IMR-90 (cell line): ENCODE measurements around the gene FCN1. TPM values are rescaled to one million over a fixed set of nuclear protein-coding genes. Genes with fewer than 3 reads are reported as not detected.
A peak's percentile ranks its signal among the peaks of the same experiment; 100 is the strongest.

Source experiments
- ATAC-seq: fragments of 200-7000 bp; cut with Tn5 transposase; 2 replicates; pipeline ENCODE4 v1.9.1; 2020; ENCODE audit warnings: low read depth, mild to moderate bottlenecking, moderate library complexity
- BruUV-seq: library from RNA; stranded (reverse); fragments of 400-500 nt; replicated peaks from 2 replicates; lab custom pipeline; 2021; lab: Mats Ljungman, UMichigan
- CTCF ChIA-PET: fragments of 300-600 bp; formaldehyde crosslinking; extraction: SDS; loops from one replicate; lab custom pipeline; 2021; ENCODE audit warnings: antibody characterized with exemption; lab: Yijun Ruan, JAX
- POLR2A ChIA-PET: fragments of 300-600 bp; sonication (Branson Sonifier 250); formaldehyde crosslinking; loops from one replicate; lab custom pipeline; 2022; ENCODE audit warnings: antibody characterized with exemption; ENCODE audit not compliant: unreplicated experiment; lab: Charles Lee
- DNase-seq: peaks from one replicate; pipeline ENCODE4 v3.0.0; 2013
- H2AFZ ChIP-seq: replicated peaks from 2 replicates; pipeline ENCODE3; 2013; ENCODE audit warnings: low read length, mild to moderate bottlenecking; ENCODE audit not compliant: poor library complexity
- H2AK5ac ChIP-seq: 2 replicates; pipeline ENCODE4 v1.6.1; 2013; ENCODE audit warnings: low read depth, low read length, inconsistent platforms
- H2AK9ac ChIP-seq: replicated peaks from 2 replicates; pipeline ENCODE3; 2013; ENCODE audit warnings: mild to moderate bottlenecking, low read depth, low read length, moderate library complexity; ENCODE audit not compliant: poor library complexity
- H2BK120ac ChIP-seq: 2 replicates; pipeline ENCODE4 v1.6.1; 2013; ENCODE audit warnings: low read depth, low read length, inconsistent platforms
- H2BK15ac ChIP-seq: 3 replicates; pipeline ENCODE4 v1.6.1; 2013; ENCODE audit warnings: low read depth, low read length, inconsistent platforms
- H2BK20ac ChIP-seq: 2 replicates; pipeline ENCODE4 v1.6.1; 2013; ENCODE audit warnings: low read depth, mild to moderate bottlenecking, inconsistent platforms, low read length, moderate library complexity
- H2BK5ac ChIP-seq: 2 replicates; pipeline ENCODE4 v1.6.1; 2013; ENCODE audit warnings: mild to moderate bottlenecking, low read depth, low read length, inconsistent platforms; ENCODE audit not compliant: poor library complexity, severe bottlenecking
- H3K14ac ChIP-seq: replicated peaks from 2 replicates; pipeline ENCODE4 v1.6.1; 2013; ENCODE audit warnings: low read depth, low read length, inconsistent platforms
- H3K18ac ChIP-seq: 2 replicates; pipeline ENCODE4 v1.6.1; 2013; ENCODE audit warnings: low read depth, low read length, control low read depth
- H3K23ac ChIP-seq: 2 replicates; pipeline ENCODE4 v1.6.1; 2013; ENCODE audit warnings: low read depth, low read length, inconsistent platforms
- H3K27ac ChIP-seq: 2 replicates; pipeline ENCODE4 v1.5.1; 2013; ENCODE audit warnings: mild to moderate bottlenecking, control low read depth, low read length; ENCODE audit not compliant: insufficient read depth
- H3K27me3 ChIP-seq: 2 replicates; pipeline ENCODE4 v1.6.1; 2013; ENCODE audit warnings: low read length; ENCODE audit not compliant: control insufficient read depth, insufficient read depth
- H3K36me3 ChIP-seq: 2 replicates; pipeline ENCODE4 v1.6.1; 2013; ENCODE audit warnings: low read length, mixed read lengths; ENCODE audit not compliant: control insufficient read depth, insufficient read depth
- H3K4ac ChIP-seq: 2 replicates; pipeline ENCODE4 v1.6.1; 2013; ENCODE audit warnings: low read depth, low read length, inconsistent platforms
- H3K4me1 ChIP-seq: 2 replicates; pipeline ENCODE4 v1.6.1; 2013; ENCODE audit warnings: low read length, mixed read lengths; ENCODE audit not compliant: control insufficient read depth, insufficient read depth
- H3K4me2 ChIP-seq: 2 replicates; pipeline ENCODE4 v1.6.1; 2013; ENCODE audit warnings: low read depth, mild to moderate bottlenecking, control low read depth, low read length, moderate library complexity
- H3K4me3 ChIP-seq: 2 replicates; pipeline ENCODE4 v1.5.1; 2013; ENCODE audit warnings: low read depth, mild to moderate bottlenecking, control low read depth, low read length, moderate library complexity; ENCODE audit not compliant: insufficient read depth
- H3K56ac ChIP-seq: 2 replicates; pipeline ENCODE4 v1.6.1; 2013; ENCODE audit warnings: low read length, inconsistent platforms; ENCODE audit not compliant: insufficient read depth; ENCODE audit errors: extremely low read depth
- H3K79me1 ChIP-seq, 2 experiments: 2 replicates each; pipeline ENCODE4 v1.6.1; 2013; ENCODE audit warnings: low read length in 2 of 2, inconsistent platforms in 1 of 2, low read depth in 1 of 2
- H3K9ac ChIP-seq: 2 replicates; pipeline ENCODE4 v1.6.1; 2013; ENCODE audit warnings: low read depth, low read length, control low read depth
- H3K9me1 ChIP-seq: 2 replicates; pipeline ENCODE4 v1.6.1; 2013; ENCODE audit warnings: low read length, inconsistent platforms; ENCODE audit not compliant: insufficient read depth
- H3K9me3 ChIP-seq: 2 replicates; pipeline ENCODE4 v1.6.1; 2013; ENCODE audit warnings: low read length; ENCODE audit not compliant: control insufficient read depth, insufficient read depth
- H4K20me1 ChIP-seq: 2 replicates; pipeline ENCODE4 v1.6.1; 2013; ENCODE audit warnings: low read length, inconsistent platforms; ENCODE audit not compliant: insufficient read depth
- H4K5ac ChIP-seq: 2 replicates; pipeline ENCODE4 v1.6.1; 2013; ENCODE audit warnings: mild to moderate bottlenecking, low read depth, low read length, control low read depth
- H4K8ac ChIP-seq, 2 experiments: 2 replicates each; pipeline ENCODE4 v1.6.1; 2013; ENCODE audit warnings: low read depth in 2 of 2, low read length in 2 of 2, control low read depth in 1 of 2, inconsistent platforms in 1 of 2
- H4K91ac ChIP-seq: 2 replicates; pipeline ENCODE4 v1.6.1; 2013; ENCODE audit warnings: low read depth, low read length, inconsistent platforms; ENCODE audit not compliant: insufficient read depth
- BHLHE40 ChIP-seq: fragments of 150-350 bp; IDR thresholded peaks from 2 replicates; pipeline ENCODE4 v1.6.1; 2016; ENCODE audit warnings: mild to moderate bottlenecking, low read depth, low read length
- CEBPB ChIP-seq: IDR thresholded peaks from 2 replicates; pipeline ENCODE4 v1.6.1; 2012; ENCODE audit warnings: low read depth, low read length, improper control_type of control experiment
- CHD1 ChIP-seq: IDR thresholded peaks from 2 replicates; pipeline ENCODE4 v1.6.1; 2012; ENCODE audit warnings: low read depth, low read length, improper control_type of control experiment
- CTCF ChIP-seq: conservative IDR thresholded peaks from 2 replicates; pipeline ENCODE4 v1.5.1; 2012; ENCODE audit warnings: mild to moderate bottlenecking, low read depth, low read length, improper control_type of control experiment
- ELK1 ChIP-seq: fragments of 150-350 bp; IDR thresholded peaks from 2 replicates; pipeline ENCODE4 v1.6.1; 2016; ENCODE audit warnings: low read depth, mild to moderate bottlenecking, low read length, moderate library complexity, borderline replicate concordance
- FOS ChIP-seq: fragments of 150-350 bp; IDR thresholded peaks from 2 replicates; pipeline ENCODE4 v1.6.1; 2016; ENCODE audit warnings: low read depth, low read length
- MAFK ChIP-seq: IDR thresholded peaks from 2 replicates; pipeline ENCODE4 v1.6.1; 2012; ENCODE audit warnings: low read depth, low read length, improper control_type of control experiment
- MAZ ChIP-seq: IDR thresholded peaks from 2 replicates; pipeline ENCODE4 v1.6.1; 2012; ENCODE audit warnings: low read depth, mild to moderate bottlenecking, low read length, improper control_type of control experiment, moderate library complexity, borderline replicate concordance
- NFE2L2 ChIP-seq: fragments of 150-350 bp; IDR thresholded peaks from 2 replicates; pipeline ENCODE4 v1.6.1; 2016; ENCODE audit warnings: low read depth, mild to moderate bottlenecking, low read length
- POLR2A ChIP-seq: IDR thresholded peaks from 2 replicates; pipeline ENCODE4 v1.6.1; 2012; ENCODE audit warnings: mild to moderate bottlenecking, low read depth, low read length
- RAD21 ChIP-seq: IDR thresholded peaks from 2 replicates; pipeline ENCODE4 v1.6.1; 2012; ENCODE audit warnings: low read length, improper control_type of control experiment
- RCOR1 ChIP-seq: IDR thresholded peaks from 2 replicates; pipeline ENCODE4 v1.6.1; 2012; ENCODE audit warnings: mild to moderate bottlenecking, low read length, improper control_type of control experiment; ENCODE audit not compliant: insufficient replicate concordance
- RFX5 ChIP-seq: IDR thresholded peaks from 2 replicates; pipeline ENCODE4 v1.8.0; 2012; ENCODE audit warnings: low read depth, mild to moderate bottlenecking, low read length, moderate library complexity
- SMC3 ChIP-seq: fragments of 150-350 bp; IDR thresholded peaks from 2 replicates; pipeline ENCODE4 v1.6.1; 2016; ENCODE audit warnings: low read depth, mild to moderate bottlenecking, antibody characterized with exemption, low read length, moderate library complexity
- USF2 ChIP-seq: fragments of 150-350 bp; IDR thresholded peaks from 2 replicates; pipeline ENCODE4 v1.6.1; 2017; ENCODE audit warnings: mild to moderate bottlenecking, antibody characterized with exemption, low read length, low read depth
- WGBS, 2 experiments: methylation state at CpG; one replicate each; pipeline versions ENCODE4 v1.1.5 to v1.1.7; 2013; ENCODE audit warnings: missing lambda C conversion rate in 2 of 2; ENCODE audit not compliant: insufficient read length in 1 of 2; ENCODE audit errors: extremely low coverage in 2 of 2; 5-methylcytosine and 5-hydroxymethylcytosine counted together
- dilution Hi-C: fragments of 300-500 bp; cut with HindIII; formaldehyde crosslinking; loops from one replicate; pipeline ENCODE4 v1.14.3; 2018; ENCODE audit warnings: low sequenced_read_pairs; ENCODE audit not compliant: unreplicated experiment
- in situ Hi-C: fragments of 300-500 bp; cut with MboI; formaldehyde crosslinking; loops from 3 replicates; pipeline ENCODE4 v1.14.3; 2019; ENCODE audit warnings: low sequenced_read_pairs, inconsistent platforms, mixed read lengths
- intact Hi-C: fragments of 100-400 bp; cut with micrococcal nuclease; formaldehyde crosslinking; loops from 2 replicates; pipeline ENCODE4 v1.10.0; 2022
- polyA plus RNA-seq, 3 experiments: library from polyadenylated mRNA; depleted of rRNA; stranded (reverse); fragments of >200 nt; gene quantifications; 2 replicates each; pipeline ENCODE4 v1.2.3, GENCODE V29; 2012; ENCODE audit warnings: low replicate concordance in 1 of 3
- total RNA-seq: library from RNA; depleted of rRNA; stranded (reverse); fragments of >200 nt; gene quantifications from 2 replicates; pipeline ENCODE4 v1.2.3, GENCODE V29; 2012

Gene FCN1
- total and polyA plus RNA-seq, 2 of the 4 experiments (the other 2 are of a cell fraction) = not detected

- dilution Hi-C loops (no loop called here), in situ Hi-C loops (no loop called here), intact Hi-C loops (no loop called here)
- H3K4me1 ChIP-seq = peaks cover 10% of the 10 kb centered on the region
- H3K36me3 ChIP-seq = no peaks in the 10 kb centered on the region
- no TSS peak for BruUV-seq
- no peak overlapping the region for H4K91ac ChIP-seq
- no peak overlapping the region for H4K8ac ChIP-seq
- no peak overlapping the region for H3K9ac ChIP-seq
- H3K9me1 ChIP-seq = no peaks in the 10 kb centered on the region
- no peak overlapping the region for H2BK15ac ChIP-seq
- H3K23ac ChIP-seq = no peak overlapping the region
- no peak overlapping the region for H2BK5ac ChIP-seq
- H3K4me3 ChIP-seq = no peak overlapping the region
- ChIA-PET CTCF (no interaction called here), POLR2A (no interaction called here)
- no peak overlapping the region for H2AK9ac ChIP-seq
- ATAC-seq (no peak; the same call in 1 of the 2 replicates), DNase-seq (peak; percentile 12)
- H4K5ac ChIP-seq = no peak overlapping the region
- H2BK120ac ChIP-seq = no peak overlapping the region
- H4K20me1 ChIP-seq = no peaks in the 10 kb centered on the region
- H3K9me3 ChIP-seq = peaks cover 10% of the 10 kb centered on the region; the same call in 1 of the 2 replicates
- no peak overlapping the region for H2AK5ac ChIP-seq
- no peak overlapping the region for H3K27ac ChIP-seq
- H3K27me3 ChIP-seq = peaks cover 19% of the 10 kb centered on the region
- no peak overlapping the region for H3K56ac ChIP-seq
- H3K79me1 ChIP-seq = no peaks in the 10 kb centered on the region
- H2AFZ ChIP-seq = no peak overlapping the region
- H3K18ac ChIP-seq = no peak overlapping the region
- H3K4me2 ChIP-seq = no peak overlapping the region
- WGBS, 2 experiments = 0% methylated on average over 2 of the region's 3 CpGs; no CpG with 5 or more reads in 1 of the 2 experiments
- no peak overlapping the region for H2BK20ac ChIP-seq
- no peak overlapping the region for H3K14ac ChIP-seq
- H3K4ac ChIP-seq = no peak overlapping the region
- TF ChIP-seq POLR2A = no peak
- TF ChIP-seq CTCF = no peak
- no peak for TF ChIP-seq RFX5
- TF ChIP-seq SMC3 = no peak
- TF ChIP-seq CEBPB = no peak
- no peak for TF ChIP-seq MAFK
- no peak for TF ChIP-seq FOS
- no peak for TF ChIP-seq NFE2L2
- no peak for TF ChIP-seq RAD21
- no peak for TF ChIP-seq CHD1
- no peak for TF ChIP-seq BHLHE40
- no peak for TF ChIP-seq USF2
- TF ChIP-seq RCOR1 = no peak
- TF ChIP-seq ELK1 = no peak
- no peak for TF ChIP-seq MAZ
Measured at GRCh38 chr9:134895097-134895496, 22.6 kb downstream of the FCN1 start.
